Measurements from ENCODE around the gene NR5A1.

The NR5A1 gene

GRCh38 chr9:124440786-124441185, 66.4 kb downstream of the NR5A1 start:
- DNase-seq (ENCODE audit: low read depth), result no peak

- no peak for DNase-seq (ENCODE audit: low read depth)
Measured at GRCh38 chr9:124439686-124440243, 67.4 kb downstream of the NR5A1 start.

- no peak for DNase-seq (ENCODE audit: low read depth)
Measured at GRCh38 chr9:124439086-124439485, 68.1 kb downstream of the NR5A1 start.

- no peak for DNase-seq (ENCODE audit: low read depth)
Measured at GRCh38 chr9:124438091-124438490, 69.1 kb downstream of the NR5A1 start.

GRCh38 chr9:124437086-124437485, 70.1 kb downstream of the NR5A1 start:
- no peak for DNase-seq (ENCODE audit: low read depth)

GRCh38 chr9:124436320-124436719, 70.9 kb downstream of the NR5A1 start:
- no peak for DNase-seq (ENCODE audit: low read depth)
